ENCODE results near the gene FAM240B. TPM values are rescaled to one million over a fixed set of nuclear protein-coding genes. Genes with fewer than 3 reads are reported as not detected.

The FAM240B gene
- total RNA-seq, 1 experiment from 2014 or later: not detected

GRCh38 chr9:38687389-38687842, 32.5 kb downstream of the FAM240B start:
- Mint-ChIP-seq H3K27me3 (ENCODE audit: low read depth) (no peaks in the 10 kb centered on the region), H3K4me3 (no peak overlapping the region), H3K36me3 (ENCODE audit: insufficient read depth in 1 of 3, low read depth in 3 of 3) (no peaks in the 10 kb centered on the region), H3K27ac (peak overlapping the region; percentile 39 to 91 (median 82); a peak in 3 of 7 replicates), H3K4me1 (peaks cover 85 to 90% of the 10 kb centered on the region in 2 experiments), H3K9me3 (no peaks in the 10 kb centered on the region)
- no CpG with 5 or more reads among the region's 21 CpGs for WGBS (ENCODE audit: extremely low coverage, insufficient read length, low lambda C conversion rate)
- H2BK120ac ChIP-seq (ENCODE audit: low read depth, low read length, poor library complexity, severe bottlenecking): no peak overlapping the region
- no peak overlapping the region for H3K14ac ChIP-seq (ENCODE audit: insufficient read depth, low read length)
- peaks cover 29% of the 10 kb centered on the region for H3K4me1 ChIP-seq (ENCODE audit: insufficient read depth, low read length)
- no peak overlapping the region for H4K8ac ChIP-seq (replicated peaks; ENCODE audit: insufficient read length, low read depth, low read length)
- no peak overlapping the region for H2AK5ac ChIP-seq (ENCODE audit: insufficient read length, low read length)
- TF ChIP-seq, protein P1, sequence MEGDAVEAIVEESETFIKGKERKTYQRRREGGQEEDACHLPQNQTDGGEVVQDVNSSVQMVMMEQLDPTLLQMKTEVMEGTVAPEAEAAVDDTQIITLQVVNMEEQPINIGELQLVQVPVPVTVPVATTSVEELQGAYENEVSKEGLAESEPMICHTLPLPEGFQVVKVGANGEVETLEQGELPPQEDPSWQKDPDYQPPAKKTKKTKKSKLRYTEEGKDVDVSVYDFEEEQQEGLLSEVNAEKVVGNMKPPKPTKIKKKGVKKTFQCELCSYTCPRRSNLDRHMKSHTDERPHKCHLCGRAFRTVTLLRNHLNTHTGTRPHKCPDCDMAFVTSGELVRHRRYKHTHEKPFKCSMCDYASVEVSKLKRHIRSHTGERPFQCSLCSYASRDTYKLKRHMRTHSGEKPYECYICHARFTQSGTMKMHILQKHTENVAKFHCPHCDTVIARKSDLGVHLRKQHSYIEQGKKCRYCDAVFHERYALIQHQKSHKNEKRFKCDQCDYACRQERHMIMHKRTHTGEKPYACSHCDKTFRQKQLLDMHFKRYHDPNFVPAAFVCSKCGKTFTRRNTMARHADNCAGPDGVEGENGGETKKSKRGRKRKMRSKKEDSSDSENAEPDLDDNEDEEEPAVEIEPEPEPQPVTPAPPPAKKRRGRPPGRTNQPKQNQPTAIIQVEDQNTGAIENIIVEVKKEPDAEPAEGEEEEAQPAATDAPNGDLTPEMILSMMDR (conservative IDR thresholded peaks at IDR 0.05): no peak
- no peak overlapping the region for H3K56ac ChIP-seq (ENCODE audit: insufficient read length, low read depth, low read length)
- no peaks in the 10 kb centered on the region for H3K79me1 ChIP-seq (ENCODE audit: insufficient read depth, low read depth, low read length, poor library complexity, severe bottlenecking)
- no peaks in the 10 kb centered on the region for H3K79me2 ChIP-seq (ENCODE audit: insufficient read depth, low read length)
- no peak overlapping the region for H2AFZ ChIP-seq (ENCODE audit: low read length)
- no peak overlapping the region for H2BK12ac ChIP-seq (ENCODE audit: insufficient read length, low read depth, low read length)
- H3K4ac ChIP-seq (ENCODE audit: low read depth, low read length): no peak overlapping the region
- no peak overlapping the region for H3K23ac ChIP-seq (ENCODE audit: insufficient read length, low read depth, low read length)
- no peak overlapping the region for H3K18ac ChIP-seq (ENCODE audit: insufficient read length, low read depth, low read length)
- no peaks in the 10 kb centered on the region for H4K20me1 ChIP-seq (ENCODE audit: control insufficient read depth, insufficient read depth, insufficient read length)
- DNase-seq: peak; percentile 72
- no peak overlapping the region for H4K5ac ChIP-seq (ENCODE audit: insufficient read length, low read depth, low read length)
- no peak overlapping the region for H2BK5ac ChIP-seq (ENCODE audit: insufficient read length, low read length)
- no peaks in the 10 kb centered on the region for H3K27me3 ChIP-seq (ENCODE audit: insufficient read depth, low read length)
- no peaks in the 10 kb centered on the region for H3K9me3 ChIP-seq (ENCODE audit: control insufficient read depth, low read depth, low read length)
- H3K4me2 ChIP-seq (ENCODE audit: insufficient read depth, insufficient read length, low read length): no peak overlapping the region
- H2BK20ac ChIP-seq (ENCODE audit: low read depth, low read length, poor library complexity, severe bottlenecking): no peak overlapping the region
- no peak overlapping the region for H3K9ac ChIP-seq (ENCODE audit: extremely low read depth, insufficient read length, low read length)
- H4K91ac ChIP-seq (ENCODE audit: insufficient read length, low read depth, low read length): no peak overlapping the region
- H3K27ac ChIP-seq (ENCODE audit: insufficient read length, low read depth, low read length): no peak overlapping the region
- H3T11ph ChIP-seq (ENCODE audit: low read length): no peak overlapping the region
- H3K23me2 ChIP-seq (ENCODE audit: insufficient read length, low read depth, low read length, poor library complexity, severe bottlenecking): no peaks in the 10 kb centered on the region
- no peak overlapping the region for H2BK15ac ChIP-seq (ENCODE audit: low read depth, low read length)
